WERI-Rb-1 (cell line): ENCODE measurements around the gene PRPSAP2.
"Not testable (repeated sequence)": the region's sequence is repeated elsewhere in the genome, so short reads cannot be mapped to it uniquely, and the experiment has no call there.

Source experiments
- DNase-seq: peaks from one replicate; pipeline ENCODE4 v3.0.0-alpha.2; 2020
- H3K27ac ChIP-seq: fragments of 250-450 bp; sonication (Bioruptor Pico); 2 replicates; pipeline ENCODE4 v1.5.1; 2020; ENCODE audit warnings: mild to moderate bottlenecking, moderate library complexity
- H3K27me3 ChIP-seq: fragments of 250-450 bp; sonication (Bioruptor Pico); 2 replicates; pipeline ENCODE4 v1.5.1; 2021; ENCODE audit warnings: mild to moderate bottlenecking, low read depth, moderate library complexity; ENCODE audit not compliant: insufficient read depth, severe bottlenecking
- H3K36me3 ChIP-seq: fragments of 250-450 bp; sonication (Bioruptor Pico); 2 replicates; pipeline ENCODE4 v1.5.1; 2020; ENCODE audit warnings: mild to moderate bottlenecking, moderate library complexity
- H3K4me3 ChIP-seq: 2 replicates; pipeline ENCODE4 v1.5.1; 2011; ENCODE audit warnings: low read depth, mild to moderate bottlenecking, control low read depth, low read length
- H3K9me3 ChIP-seq: fragments of 250-450 bp; sonication (Bioruptor Pico); 2 replicates; pipeline ENCODE4 v1.5.1; 2021; ENCODE audit warnings: mild to moderate bottlenecking, moderate library complexity; ENCODE audit not compliant: severe bottlenecking
- CTCF ChIP-seq: IDR thresholded peaks from 2 replicates; pipeline ENCODE4 v1.5.1; 2011; ENCODE audit warnings: low read depth, mild to moderate bottlenecking, control low read depth, inconsistent platforms, low read length

PRPSAP2 gene

GRCh38 chr17:18920911-18921441 is 63.0 kb downstream of the PRPSAP2 start:
- Histone ChIP-seq H3K27me3 (no peaks in the 10 kb centered on the region), H3K4me3 (no peak overlapping the region), H3K36me3 (peaks cover 32% of the 10 kb centered on the region), H3K27ac (no peak overlapping the region), H3K9me3 (no peaks in the 10 kb centered on the region)
- no peak for DNase-seq
- no peak for TF ChIP-seq CTCF

DNA sequence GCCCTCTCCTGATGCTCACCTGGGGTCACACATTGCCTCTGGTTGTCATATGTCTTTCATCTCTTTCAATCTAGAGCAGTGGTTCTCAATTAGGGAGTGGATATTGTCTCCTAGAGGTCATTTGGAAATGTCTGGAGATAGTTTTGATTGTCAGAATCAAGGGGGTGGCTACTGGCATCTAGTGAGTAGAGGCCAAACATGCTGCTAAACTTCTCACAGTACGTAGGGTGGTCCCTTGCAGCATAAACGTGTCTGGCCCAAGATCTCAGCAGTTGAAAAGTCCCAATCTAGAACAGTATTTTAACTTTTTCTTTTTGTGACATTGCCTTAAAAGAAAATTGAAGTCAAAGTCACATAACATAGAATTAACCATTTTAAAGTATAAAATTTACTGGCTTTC is 63.6 kb downstream of the PRPSAP2 start:
- TF ChIP-seq CTCF: no peak
- H3K4me3 ChIP-seq: no peak overlapping the region
- DNase-seq: no peak
- H3K27me3 ChIP-seq: no peaks in the 10 kb centered on the region
- no peak overlapping the region for H3K27ac ChIP-seq
- H3K36me3 ChIP-seq: peaks cover 29% of the 10 kb centered on the region
- no peaks in the 10 kb centered on the region for H3K9me3 ChIP-seq

DNA sequence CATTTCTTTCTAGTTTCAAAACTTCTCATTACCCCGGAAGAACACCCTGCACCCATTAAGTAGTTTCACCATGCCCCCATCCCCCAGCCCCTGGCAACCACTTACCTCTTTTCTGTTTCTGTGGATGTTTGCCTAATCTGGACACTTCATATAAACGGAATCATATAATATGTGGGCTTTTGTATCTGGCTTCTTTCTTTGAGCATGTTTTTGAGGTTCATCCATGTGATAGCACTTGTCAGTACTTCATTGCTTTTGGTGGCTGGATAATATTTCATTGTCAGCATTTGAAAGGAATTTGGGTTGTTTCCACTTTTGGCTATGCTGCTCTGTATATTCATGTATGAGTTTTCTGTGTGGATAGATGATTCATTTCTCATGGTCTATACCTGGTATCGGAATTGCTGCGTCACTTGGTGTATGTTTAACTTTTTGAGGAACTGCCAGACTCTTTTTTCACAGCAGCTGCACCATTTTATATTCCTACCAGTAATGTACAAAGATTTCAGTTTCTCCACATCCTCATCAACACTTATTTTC is 64.1 kb downstream of the PRPSAP2 start:
- Histone ChIP-seq H3K9me3 (no peaks in the 10 kb centered on the region), H3K27ac (no peak overlapping the region), H3K4me3 (no peak overlapping the region), H3K27me3 (no peaks in the 10 kb centered on the region), H3K36me3 (peaks cover 29% of the 10 kb centered on the region)
- no peak for TF ChIP-seq CTCF
- no peak for DNase-seq

DNA sequence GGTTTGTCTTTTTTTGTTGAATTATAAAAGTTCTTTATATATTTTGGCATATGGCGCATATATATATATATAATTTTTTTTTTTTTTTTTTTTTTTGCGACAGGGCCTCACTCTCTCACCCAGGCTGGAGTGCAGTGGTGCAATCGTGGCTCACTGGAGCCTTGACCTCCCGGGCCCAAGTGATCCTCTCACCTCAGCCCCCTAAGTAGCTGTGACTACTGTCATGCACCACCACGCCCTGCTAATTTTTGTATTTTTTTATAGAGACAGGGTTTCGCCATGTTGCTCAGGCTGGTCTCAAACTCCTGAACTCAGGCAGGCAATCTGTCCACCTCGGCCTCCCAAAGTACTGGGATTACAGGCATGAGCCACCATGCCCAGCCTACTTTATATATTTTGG is 64.7 kb downstream of the PRPSAP2 start:
- not testable (repeated sequence) for H3K27ac ChIP-seq, H3K4me3 ChIP-seq

DNA sequence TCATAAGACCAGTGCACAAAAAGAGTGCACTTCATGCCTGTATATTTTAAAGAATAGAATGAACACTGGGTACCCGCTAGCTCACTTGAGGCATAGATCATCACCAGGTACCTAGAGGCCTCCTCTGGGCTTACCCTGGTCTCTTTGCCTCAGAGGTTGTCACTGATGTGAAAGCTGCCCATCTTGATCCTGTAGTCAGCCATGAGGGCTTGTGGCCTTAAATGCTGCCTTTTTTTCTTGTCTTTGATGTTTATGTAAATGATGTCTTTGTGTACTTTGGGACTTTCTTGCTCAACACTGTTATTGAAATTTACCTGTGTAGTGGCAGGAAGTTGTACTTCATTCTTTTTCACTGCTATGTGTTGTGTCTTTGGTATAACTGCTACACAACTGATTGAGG is 67.3 kb downstream of the PRPSAP2 start:
- no peak overlapping the region for H3K4me3 ChIP-seq
- peaks cover 46% of the 10 kb centered on the region for H3K36me3 ChIP-seq
- no peaks in the 10 kb centered on the region for H3K27me3 ChIP-seq
- DNase-seq: no peak
- H3K9me3 ChIP-seq: no peaks in the 10 kb centered on the region
- H3K27ac ChIP-seq: no peak overlapping the region
- no peak for TF ChIP-seq CTCF

More for the DNA sequence above, 64.7 kb downstream of the PRPSAP2 start:
- DNase-seq, H3K9me3 ChIP-seq, H3K27me3 ChIP-seq: not testable (repeated sequence)
- H3K36me3 ChIP-seq: peaks cover 31% of the 10 kb centered on the region

DNA sequence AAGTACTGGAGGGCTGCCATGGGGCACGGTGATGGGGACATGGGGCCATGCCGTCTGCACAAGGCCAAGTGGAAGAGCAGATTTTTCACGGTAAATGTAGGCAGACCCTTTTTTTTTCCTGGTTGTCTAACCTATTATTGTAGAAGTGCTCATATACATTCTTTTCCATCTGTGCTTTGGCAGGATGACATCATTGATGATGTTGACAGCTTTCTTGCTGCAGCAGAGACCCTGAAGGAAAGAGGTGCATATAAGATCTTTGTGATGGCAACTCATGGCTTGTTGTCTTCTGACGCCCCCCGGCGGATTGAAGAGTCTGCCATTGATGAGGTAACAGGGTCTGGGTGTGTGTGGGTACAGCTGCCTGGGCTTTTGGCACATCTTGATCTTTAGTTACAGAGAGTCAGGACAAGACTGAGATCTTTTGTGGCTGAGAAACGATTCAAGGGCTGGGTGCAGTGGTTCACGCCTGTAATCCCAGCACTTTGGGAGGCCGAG is 70.7 kb downstream of the PRPSAP2 start:
- H3K36me3 ChIP-seq: peaks cover 55% of the 10 kb centered on the region
- DNase-seq: no peak
- TF ChIP-seq CTCF: no peak

More for the DNA sequence above, 70.7 kb downstream of the PRPSAP2 start:
- no peaks in the 10 kb centered on the region for H3K9me3 ChIP-seq
- H3K27me3 ChIP-seq: no peaks in the 10 kb centered on the region
- no peak overlapping the region for H3K4me3 ChIP-seq
- no peak overlapping the region for H3K27ac ChIP-seq
